NT2/D1 (cell line): Measurements from ENCODE around the gene CD44.

ENCODE experiments used
- SUZ12 ChIP-seq: IDR thresholded peaks from 2 replicates; pipeline ENCODE4 v1.6.1; 2011; ENCODE audit not compliant: insufficient read length, insufficient read depth; ENCODE audit errors: extremely low read depth
- YY1 ChIP-seq: IDR thresholded peaks from 2 replicates; pipeline ENCODE4 v1.6.1; 2011; ENCODE audit not compliant: insufficient read length, insufficient read depth
- ZNF274 ChIP-seq: IDR thresholded peaks from 2 replicates; pipeline ENCODE4 v1.6.1; 2011; ENCODE audit warnings: mild to moderate bottlenecking, low read depth, low read length

- no peak for TF ChIP-seq YY1
- no peak for TF ChIP-seq ZNF274
- no peak for TF ChIP-seq SUZ12
Observed at GRCh38 chr11:35227576-35228327, 88.8 kb downstream of the CD44 start.
